ENCODE results near the gene ZNF212. TPM values are rescaled to one million over a fixed set of nuclear protein-coding genes. Genes with fewer than 3 reads are reported as not detected.

ZNF212 gene
- total and polyA plus RNA-seq, 10 donors = 6.7 to 15.0 (median 12.8) TPM

GRCh38 chr7:149254181-149254858 lies 14.9 kb downstream of the ZNF212 start:
- intact Hi-C loops (cut with DNase I; ENCODE audit: low total_unique reads) = no loop called here
- Histone ChIP-seq H3K4me1 (no peaks in the 10 kb centered on the region), H3K27me3 (replicated peaks in 1 of 7) (no peaks in the 10 kb centered on the region), H3K27ac (no peak overlapping the region), H3K9me3 (no peaks in the 10 kb centered on the region), H3K4me3 (no peak overlapping the region), H3K36me3 (peaks cover 6 to 70% (median 56%) of the 10 kb centered on the region in 6 donors)
- TF ChIP-seq CTCF (IDR thresholded peaks at IDR 0.05 in 8 of 11, conservative IDR thresholded peaks at IDR 0.05 in 3 of 11) = no peak
- no peak for TF ChIP-seq POLR2AphosphoS5 (IDR thresholded peaks at IDR 0.05)
- TF ChIP-seq POLR2A (IDR thresholded peaks at IDR 0.05) = no peak
- WGBS, 5 donors = 94 to 98% (median 96%) methylated on average over 6 to 16 of the region's 16 CpGs
- no peak for DNase-seq

DNA sequence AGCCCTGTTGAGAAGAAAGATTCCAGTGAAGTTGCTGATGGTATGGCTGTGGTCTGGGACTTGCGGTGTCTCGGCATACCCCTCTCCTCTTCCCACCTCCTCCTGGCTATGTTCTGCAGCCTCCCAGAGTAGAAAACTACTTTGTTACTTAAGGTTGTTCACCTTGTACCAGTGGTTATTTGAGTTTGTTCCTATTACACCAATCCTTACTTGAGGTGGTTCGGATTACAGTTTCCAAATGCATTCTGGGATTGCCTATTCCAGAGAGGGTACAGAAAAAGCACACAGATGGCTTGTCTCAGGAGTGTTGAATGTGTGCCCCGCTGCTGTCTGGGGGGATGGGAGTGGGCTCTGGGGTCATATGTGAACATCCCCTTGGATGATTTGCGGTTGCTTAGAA lies 15.7 kb downstream of the ZNF212 start:
- Histone ChIP-seq H3K36me3 (peaks cover 6 to 65% (median 55%) of the 10 kb centered on the region in 6 donors), H3K4me1 (no peaks in the 10 kb centered on the region), H3K27me3 (replicated peaks in 1 of 7) (no peaks in the 10 kb centered on the region), H3K27ac (no peak overlapping the region), H3K9me3 (no peaks in the 10 kb centered on the region), H3K4me3 (no peak overlapping the region)
- TF ChIP-seq POLR2A (IDR thresholded peaks at IDR 0.05) (no peak), CTCF (IDR thresholded peaks at IDR 0.05 in 8 of 11, conservative IDR thresholded peaks at IDR 0.05 in 3 of 11) (no peak), POLR2AphosphoS5 (IDR thresholded peaks at IDR 0.05) (no peak)
- intact Hi-C loops (cut with DNase I; ENCODE audit: low total_unique reads) = no loop called here
- 82 to 95% (median 94%) methylated on average over 5 of the region's 5 CpGs for WGBS, 5 donors
- no peak for DNase-seq

DNA sequence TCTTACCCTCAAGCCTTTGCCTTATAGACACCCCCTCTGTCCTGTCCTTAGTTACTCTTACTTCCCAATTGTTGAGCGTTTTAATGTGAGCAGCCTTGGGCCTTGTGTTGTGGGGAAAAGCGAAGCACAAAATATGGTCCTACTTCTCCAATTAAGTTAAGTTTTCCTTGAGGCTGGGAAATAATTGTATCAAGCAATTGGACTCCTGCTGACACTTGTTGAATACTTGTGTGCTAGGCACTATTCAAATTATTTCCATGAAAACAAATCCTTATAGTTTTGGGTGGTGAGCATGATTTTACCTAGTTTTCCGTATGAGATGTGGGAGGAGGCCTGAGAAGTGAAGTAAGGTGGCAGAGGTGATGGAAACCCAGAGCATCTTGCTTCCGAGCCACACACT lies 17.1 kb downstream of the ZNF212 start:
- Histone ChIP-seq H3K9me3 (no peaks in the 10 kb centered on the region), H3K4me3 (no peak overlapping the region), H3K4me1 (peaks cover 0 to 9% (median 5%) of the 10 kb centered on the region in 6 donors), H3K27ac (no peak overlapping the region), H3K36me3 (peaks cover 3 to 51% (median 42%) of the 10 kb centered on the region in 6 donors), H3K27me3 (replicated peaks in 1 of 7) (no peaks in the 10 kb centered on the region)
- 91 to 98% (median 96%) methylated on average over 4 of the region's 4 CpGs for WGBS, 5 donors
- DNase-seq = no peak
- intact Hi-C loops (cut with DNase I; ENCODE audit: low total_unique reads) = no loop called here
- TF ChIP-seq CTCF (IDR thresholded peaks at IDR 0.05 in 8 of 11, conservative IDR thresholded peaks at IDR 0.05 in 3 of 11) = no peak
- TF ChIP-seq POLR2A (IDR thresholded peaks at IDR 0.05) = no peak
- TF ChIP-seq POLR2AphosphoS5 (IDR thresholded peaks at IDR 0.05) = no peak

GRCh38 chr7:149257146-149257545 lies 17.7 kb downstream of the ZNF212 start:
- no peaks in the 10 kb centered on the region for H3K27me3 ChIP-seq (replicated peaks in 1 of 7)
- H3K9me3 ChIP-seq = no peaks in the 10 kb centered on the region
- intact Hi-C loops (cut with DNase I; ENCODE audit: low total_unique reads) = no loop called here
- 84 to 98% (median 94%) methylated on average over 2 of the region's 2 CpGs for WGBS, 5 donors
- peaks cover 0 to 12% (median 6%) of the 10 kb centered on the region in 6 donors for H3K4me1 ChIP-seq
- TF ChIP-seq POLR2AphosphoS5 (IDR thresholded peaks at IDR 0.05) (no peak), CTCF (IDR thresholded peaks at IDR 0.05 in 8 of 11, conservative IDR thresholded peaks at IDR 0.05 in 3 of 11) (no peak)
- H3K36me3 ChIP-seq = peaks cover 3 to 45% (median 36%) of the 10 kb centered on the region in 6 donors
- no peak for DNase-seq
- no peak overlapping the region for H3K27ac ChIP-seq
- H3K4me3 ChIP-seq = no peak overlapping the region
